HEK293T (cell line): ENCODE data around the gene ANKFY1.

Source experiments
- BHLHE40 ChIP-seq: fragments of 450-650 bp; IDR thresholded peaks from 2 replicates; pipeline ENCODE4 v1.6.1; 2016; ENCODE audit warnings: mild to moderate bottlenecking, moderate library complexity, borderline replicate concordance
- CTBP1 ChIP-seq: fragments of 450-650 bp; IDR thresholded peaks from 2 replicates; pipeline ENCODE4 v1.6.1; 2016; ENCODE audit warnings: borderline replicate concordance
- FOXA1 ChIP-seq: fragments of 450-650 bp; IDR thresholded peaks from 2 replicates; pipeline ENCODE4 v1.6.1; 2016; ENCODE audit warnings: mild to moderate bottlenecking
- FOXK2 ChIP-seq: fragments of 450-650 bp; IDR thresholded peaks from 2 replicates; pipeline ENCODE4 v1.6.1; 2016; ENCODE audit warnings: mild to moderate bottlenecking
- FOXM1 ChIP-seq: fragments of 450-650 bp; IDR thresholded peaks from 2 replicates; pipeline ENCODE4 v1.6.1; 2017; ENCODE audit warnings: mild to moderate bottlenecking, borderline replicate concordance
- HDGF ChIP-seq: fragments of 450-650 bp; IDR thresholded peaks from 2 replicates; pipeline ENCODE4 v1.6.1; 2017; ENCODE audit warnings: antibody characterized with exemption, borderline replicate concordance
- LEF1 ChIP-seq: fragments of 450-650 bp; IDR thresholded peaks from 2 replicates; pipeline ENCODE4 v1.6.1; 2017; ENCODE audit warnings: mild to moderate bottlenecking, borderline replicate concordance
- NFRKB ChIP-seq: fragments of 450-650 bp; IDR thresholded peaks from 2 replicates; pipeline ENCODE4 v1.6.1; 2016; ENCODE audit warnings: mild to moderate bottlenecking, moderate library complexity
- SP1 ChIP-seq: fragments of 450-650 bp; IDR thresholded peaks from 2 replicates; pipeline ENCODE4 v1.6.1; 2017
- SUZ12 ChIP-seq: fragments of 450-650 bp; IDR thresholded peaks from 2 replicates; pipeline ENCODE4 v1.6.1; 2016; ENCODE audit warnings: mild to moderate bottlenecking
- TARDBP ChIP-seq: fragments of 450-650 bp; IDR thresholded peaks from 2 replicates; pipeline ENCODE4 v1.6.1; 2016
- TF ChIP-seq, protein P1 (sequence below): fragments of 450-650 bp; IDR thresholded peaks from 2 replicates; pipeline ENCODE4 v1.6.1; 2016

DNA sequence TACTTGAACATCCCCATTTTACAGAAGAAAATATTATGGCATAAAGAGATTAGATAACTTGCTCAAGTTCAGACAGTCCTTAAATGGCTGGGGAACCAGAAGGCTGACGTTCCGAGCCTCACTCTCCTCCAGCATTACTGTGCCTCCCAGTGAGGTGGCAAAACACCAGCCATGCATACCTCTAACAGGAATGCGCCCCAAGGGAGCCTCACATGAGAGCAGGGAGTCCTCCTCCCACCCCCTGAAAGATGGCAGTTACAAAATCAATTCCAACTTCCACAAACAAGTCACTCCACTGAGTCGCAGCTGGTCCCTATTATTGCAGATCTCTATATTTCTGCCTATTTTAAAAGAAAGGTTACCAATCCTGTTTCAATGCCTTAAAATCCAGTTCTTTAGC, 55.5 kb downstream of the ANKFY1 start:
- no peak for TF ChIP-seq BHLHE40
- no peak for TF ChIP-seq TARDBP
- TF ChIP-seq, protein P1, sequence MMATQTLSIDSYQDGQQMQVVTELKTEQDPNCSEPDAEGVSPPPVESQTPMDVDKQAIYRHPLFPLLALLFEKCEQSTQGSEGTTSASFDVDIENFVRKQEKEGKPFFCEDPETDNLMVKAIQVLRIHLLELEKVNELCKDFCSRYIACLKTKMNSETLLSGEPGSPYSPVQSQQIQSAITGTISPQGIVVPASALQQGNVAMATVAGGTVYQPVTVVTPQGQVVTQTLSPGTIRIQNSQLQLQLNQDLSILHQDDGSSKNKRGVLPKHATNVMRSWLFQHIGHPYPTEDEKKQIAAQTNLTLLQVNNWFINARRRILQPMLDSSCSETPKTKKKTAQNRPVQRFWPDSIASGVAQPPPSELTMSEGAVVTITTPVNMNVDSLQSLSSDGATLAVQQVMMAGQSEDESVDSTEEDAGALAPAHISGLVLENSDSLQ = no peak
- no peak for TF ChIP-seq LEF1
- TF ChIP-seq SP1 = no peak
- no peak for TF ChIP-seq FOXK2
- TF ChIP-seq FOXA1 = no peak
- TF ChIP-seq FOXM1 = no peak
- no peak for TF ChIP-seq SUZ12
- TF ChIP-seq NFRKB = no peak
- TF ChIP-seq CTBP1 = no peak
- TF ChIP-seq HDGF = no peak
